Endothelial cell of umbilical vein (primary cell): ENCODE measurements around the gene CCL7. TPM values are rescaled to one million over a fixed set of nuclear protein-coding genes. Genes with fewer than 3 reads are reported as not detected.

Experiments
- BruUV-seq: library from RNA; stranded (reverse); fragments of 400-500 nt; replicated peaks from 2 replicates; lab custom pipeline; 2021; lab: Mats Ljungman, UMichigan
- CTCF ChIA-PET: fragments of 300-600, 350-600 bp; sonication (Branson Sonifier 250); formaldehyde crosslinking; loops from one replicate; lab custom pipeline; 2021; ENCODE audit warnings: antibody characterized with exemption, inconsistent platforms; lab: Charles Lee
- POLR2A ChIA-PET: fragments of 300-600, 350-600 bp; sonication (Branson Sonifier 250); formaldehyde crosslinking; loops from one replicate; lab custom pipeline; 2021; ENCODE audit warnings: antibody characterized with exemption, inconsistent platforms; lab: Charles Lee
- DNase-seq: peaks from one replicate; pipeline ENCODE4 v3.0.0-alpha.2; 2011; ENCODE audit warnings: low read depth, low spot score
- FAIRE-seq: peaks from 2 replicates; lab custom pipeline; 2011; peaks lifted over from hg19 to GRCh38; lab: Jason Lieb, UNC
- H2AFZ ChIP-seq: 2 replicates; pipeline ENCODE4 v1.6.0; 2012; ENCODE audit warnings: low read depth, low read length, control low read depth, inconsistent platforms
- H3K27ac ChIP-seq: 2 replicates; pipeline ENCODE4 v1.5.1; 2011; ENCODE audit warnings: low read depth, mild to moderate bottlenecking, control low read depth, low read length, moderate library complexity; ENCODE audit not compliant: insufficient read depth
- H3K27me3 ChIP-seq, 2 experiments: 2 replicates each; pipeline versions ENCODE4 v1.6.0 to v1.6.1; 2011; ENCODE audit warnings: low read length in 2 of 2, mixed read lengths in 1 of 2; ENCODE audit not compliant: control insufficient read depth in 2 of 2, insufficient read depth in 2 of 2
- H3K36me3 ChIP-seq, 2 experiments: 2 replicates in 1 of 2; 3 replicates in 1 of 2; pipeline ENCODE4 v1.5.1; 2011; ENCODE audit warnings: low read length in 2 of 2, mild to moderate bottlenecking in 1 of 2, moderate library complexity in 1 of 2; ENCODE audit not compliant: control insufficient read depth in 2 of 2, insufficient read depth in 2 of 2; ENCODE audit errors: extremely low read depth in 1 of 2
- H3K4me1 ChIP-seq: 3 replicates; pipeline ENCODE4 v1.5.1; 2011; ENCODE audit warnings: mild to moderate bottlenecking, low read length; ENCODE audit not compliant: control insufficient read depth, insufficient read depth; ENCODE audit errors: extremely low read depth
- H3K4me2 ChIP-seq: 2 replicates; pipeline ENCODE4 v1.6.1; 2011; ENCODE audit warnings: low read length, control low read depth, mixed read lengths; ENCODE audit not compliant: insufficient read depth
- H3K4me3 ChIP-seq, 3 experiments: fragments of 200-600 bp in 1 of 3; sonication (generic), shearing (Covaris generic) in 1 of 3; replicated peaks in 1 of 3; 2 replicates each; pipeline ENCODE4 v1.5.1; 2011 to 2016; ENCODE audit warnings: control low read depth in 3 of 3, low read length in 3 of 3, mild to moderate bottlenecking in 2 of 3, inconsistent platforms in 1 of 3, low read depth in 1 of 3, moderate library complexity in 1 of 3; ENCODE audit not compliant: insufficient read depth in 1 of 3
- H3K79me2 ChIP-seq: 2 replicates; pipeline ENCODE4 v1.6.0; 2012; ENCODE audit warnings: low read length, inconsistent platforms; ENCODE audit not compliant: control insufficient read depth, insufficient read depth
- H3K9ac ChIP-seq: replicated peaks from 2 replicates; pipeline ENCODE3; 2011; ENCODE audit warnings: low read length, control low read depth; ENCODE audit not compliant: insufficient read depth; ENCODE audit errors: extremely low read depth
- H3K9me1 ChIP-seq: replicated peaks from 3 replicates; pipeline ENCODE4 v1.6.0; 2011; ENCODE audit warnings: mild to moderate bottlenecking, low read length; ENCODE audit not compliant: control insufficient read depth, insufficient read depth; ENCODE audit errors: extremely low read depth
- H3K9me3 ChIP-seq: replicated peaks from 2 replicates; pipeline ENCODE4 v1.5.1; 2012; ENCODE audit warnings: low read length, inconsistent platforms; ENCODE audit not compliant: control insufficient read depth, insufficient read depth
- H4K20me1 ChIP-seq: replicated peaks from 2 replicates; pipeline ENCODE3; 2011; ENCODE audit warnings: mild to moderate bottlenecking, low read length; ENCODE audit not compliant: control insufficient read depth, insufficient read depth; ENCODE audit errors: extremely low read depth
- EZH2 ChIP-seq: IDR thresholded peaks from 2 replicates; pipeline ENCODE4 v1.6.1; 2012; ENCODE audit warnings: borderline replicate concordance, low read depth, mild to moderate bottlenecking, moderate library complexity, low read length, inconsistent platforms; ENCODE audit not compliant: severe bottlenecking
- FOS ChIP-seq: IDR thresholded peaks from 2 replicates; pipeline ENCODE4 v1.6.1; 2011; ENCODE audit warnings: mild to moderate bottlenecking, low read length, moderate library complexity, borderline replicate concordance; ENCODE audit not compliant: insufficient read depth
- GATA2 ChIP-seq: IDR thresholded peaks from 2 replicates; pipeline ENCODE4 v1.7.0; 2011; ENCODE audit warnings: low read depth, mild to moderate bottlenecking, moderate library complexity, mixed read lengths, low read length; ENCODE audit not compliant: insufficient read length, insufficient read depth
- JUN ChIP-seq: IDR thresholded peaks from 2 replicates; pipeline ENCODE4 v1.6.1; 2011; ENCODE audit warnings: borderline replicate concordance, low read depth; ENCODE audit not compliant: insufficient read length, insufficient read depth
- MAX ChIP-seq: IDR thresholded peaks from 2 replicates; pipeline ENCODE4 v1.6.1; 2011; ENCODE audit not compliant: insufficient read depth, insufficient read length
- MYC ChIP-seq: IDR thresholded peaks from one replicate; pipeline ENCODE4 v1.6.1; 2011; ENCODE audit warnings: mild to moderate bottlenecking, low read depth, low read length
- POLR2A ChIP-seq: IDR thresholded peaks from 2 replicates; pipeline ENCODE4 v1.6.1; 2012; ENCODE audit warnings: low read depth, mild to moderate bottlenecking, control low read depth, low read length
- POLR2AphosphoS5 ChIP-seq: IDR thresholded peaks from 2 replicates; pipeline ENCODE4 v1.6.1; 2012; ENCODE audit warnings: low read depth, mild to moderate bottlenecking, control low read depth, low read length, moderate library complexity; ENCODE audit not compliant: insufficient read depth
- dilution Hi-C: fragments of 300-500 bp; cut with MboI; formaldehyde crosslinking; loops from one replicate; pipeline ENCODE4 v1.15.0; 2019; ENCODE audit warnings: low sequenced_read_pairs; ENCODE audit not compliant: extremely low pct_ligation_motif_present
- intact Hi-C: fragments of 100-400 bp; cut with micrococcal nuclease; formaldehyde crosslinking; loops from one replicate; pipeline ENCODE4 v1.10.0; 2022
- polyA plus RNA-seq, 4 experiments: library from polyadenylated mRNA; depleted of rRNA in 3 of 4; stranded (reverse) in 3 of 4; unstranded in 1 of 4; fragments of >200 nt; gene quantifications; 2 replicates each; pipeline versions ENCODE4 v1.2.1 to v1.2.3, GENCODE V29; 2011 to 2012; ENCODE audit warnings: missing spikeins in 1 of 4
- total RNA-seq: library from RNA; stranded (reverse); gene quantifications from 2 replicates; pipeline ENCODE4 v1.2.3, GENCODE V29; 2021
- TF ChIP-seq, protein P1 (sequence below), 2 donors: IDR thresholded peaks; 1 replicate in 1 of 2; 2 replicates in 1 of 2; pipeline ENCODE4 v1.5.1; 2011; ENCODE audit warnings: low read length in 2 of 2, mild to moderate bottlenecking in 2 of 2, moderate library complexity in 2 of 2, control low read depth in 1 of 2, inconsistent platforms in 1 of 2, low read depth in 1 of 2; ENCODE audit not compliant: insufficient read depth in 1 of 2; ENCODE audit errors: extremely low read depth in 1 of 2

CCL7 gene
- total and polyA plus RNA-seq, 2 donors (not counting 3 experiments of a cell fraction or from before 2014, with no cell fraction given), result 0.25 TPM; not detected in 1

DNA sequence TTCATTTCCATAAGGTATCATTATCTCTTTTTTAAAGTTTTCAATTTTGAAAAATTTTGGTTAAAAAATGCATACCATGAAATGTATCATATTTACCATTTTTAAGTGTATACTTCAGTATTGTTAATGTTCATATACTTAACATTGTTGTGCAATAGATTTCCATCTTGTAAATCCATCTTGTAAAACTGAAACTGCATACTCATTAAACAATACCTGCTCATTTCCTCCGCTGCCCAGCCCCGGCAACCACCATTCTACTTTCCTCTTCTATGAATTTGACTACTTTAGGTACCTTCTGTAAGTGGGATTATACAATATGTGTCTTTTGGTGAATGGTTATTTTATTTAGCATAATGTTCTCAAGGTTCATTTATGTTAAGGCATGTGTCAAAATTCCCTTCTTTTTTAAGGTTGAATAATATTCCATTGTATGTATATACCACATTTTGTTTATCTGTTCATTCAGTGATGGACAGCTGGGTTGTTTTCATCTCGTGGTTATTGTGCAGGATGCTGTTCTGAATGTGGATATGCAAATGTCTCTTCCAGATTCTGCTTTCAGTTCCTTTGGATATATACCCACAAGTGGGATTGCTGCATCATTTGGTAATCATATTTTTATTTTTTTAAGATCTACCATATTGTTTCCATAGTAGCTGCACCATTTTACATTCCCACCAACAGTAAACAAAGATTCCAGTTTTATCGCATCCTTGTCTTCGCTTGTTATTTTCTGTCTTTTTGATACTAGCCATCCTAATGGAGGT, 8.3 kb upstream of the CCL7 start:
- peaks cover 14% of the 10 kb centered on the region for H3K4me1 ChIP-seq
- dilution Hi-C loops (no loop called here), intact Hi-C loops (no loop called here)
- no peaks in the 10 kb centered on the region for H4K20me1 ChIP-seq
- no peak overlapping the region for H3K4me3 ChIP-seq
- ChIA-PET POLR2A (no interaction called here), CTCF (interaction anchor here (0.7 to 2.1 kb wide), 2 partner anchors 14 to 100 kb away, joined by 3 to 5 read pairs; no protein-coding TSS in a partner anchor)
- H3K36me3 ChIP-seq, result no peaks in the 10 kb centered on the region
- no peaks in the 10 kb centered on the region for H3K9me3 ChIP-seq
- H2AFZ ChIP-seq, result no peak overlapping the region
- H3K4me2 ChIP-seq, result no peak overlapping the region
- H3K27ac ChIP-seq, result no peak overlapping the region
- no TSS peak for BruUV-seq
- H3K27me3 ChIP-seq, result peaks cover 0 to 4% of the 10 kb centered on the region in 2 experiments
- no peak overlapping the region for H3K9ac ChIP-seq
- FAIRE-seq (no peak), DNase-seq (no peak)
- TF ChIP-seq GATA2, result no peak
- TF ChIP-seq FOS, result no peak
- no peak for TF ChIP-seq MYC
- no peak for TF ChIP-seq MAX
- TF ChIP-seq, protein P1, sequence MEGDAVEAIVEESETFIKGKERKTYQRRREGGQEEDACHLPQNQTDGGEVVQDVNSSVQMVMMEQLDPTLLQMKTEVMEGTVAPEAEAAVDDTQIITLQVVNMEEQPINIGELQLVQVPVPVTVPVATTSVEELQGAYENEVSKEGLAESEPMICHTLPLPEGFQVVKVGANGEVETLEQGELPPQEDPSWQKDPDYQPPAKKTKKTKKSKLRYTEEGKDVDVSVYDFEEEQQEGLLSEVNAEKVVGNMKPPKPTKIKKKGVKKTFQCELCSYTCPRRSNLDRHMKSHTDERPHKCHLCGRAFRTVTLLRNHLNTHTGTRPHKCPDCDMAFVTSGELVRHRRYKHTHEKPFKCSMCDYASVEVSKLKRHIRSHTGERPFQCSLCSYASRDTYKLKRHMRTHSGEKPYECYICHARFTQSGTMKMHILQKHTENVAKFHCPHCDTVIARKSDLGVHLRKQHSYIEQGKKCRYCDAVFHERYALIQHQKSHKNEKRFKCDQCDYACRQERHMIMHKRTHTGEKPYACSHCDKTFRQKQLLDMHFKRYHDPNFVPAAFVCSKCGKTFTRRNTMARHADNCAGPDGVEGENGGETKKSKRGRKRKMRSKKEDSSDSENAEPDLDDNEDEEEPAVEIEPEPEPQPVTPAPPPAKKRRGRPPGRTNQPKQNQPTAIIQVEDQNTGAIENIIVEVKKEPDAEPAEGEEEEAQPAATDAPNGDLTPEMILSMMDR (IDR thresholded peaks at IDR 0.05; ENCODE audit: extremely low read depth in 1 of 2, insufficient read depth in 1 of 2, low read depth in 1 of 2, low read length in 2 of 2), result no peak
- TF ChIP-seq JUN, result no peak
- no peak for TF ChIP-seq EZH2
- no peak for TF ChIP-seq POLR2AphosphoS5
- no peak for TF ChIP-seq POLR2A
- no peaks in the 10 kb centered on the region for H3K79me2 ChIP-seq
- no peaks in the 10 kb centered on the region for H3K9me1 ChIP-seq
